ENCODE data around the gene TMEM202.
"Not testable (repeated sequence)": the region's sequence is repeated elsewhere in the genome, so short reads cannot be mapped to it uniquely, and the experiment has no call there.

The TMEM202 gene

DNA sequence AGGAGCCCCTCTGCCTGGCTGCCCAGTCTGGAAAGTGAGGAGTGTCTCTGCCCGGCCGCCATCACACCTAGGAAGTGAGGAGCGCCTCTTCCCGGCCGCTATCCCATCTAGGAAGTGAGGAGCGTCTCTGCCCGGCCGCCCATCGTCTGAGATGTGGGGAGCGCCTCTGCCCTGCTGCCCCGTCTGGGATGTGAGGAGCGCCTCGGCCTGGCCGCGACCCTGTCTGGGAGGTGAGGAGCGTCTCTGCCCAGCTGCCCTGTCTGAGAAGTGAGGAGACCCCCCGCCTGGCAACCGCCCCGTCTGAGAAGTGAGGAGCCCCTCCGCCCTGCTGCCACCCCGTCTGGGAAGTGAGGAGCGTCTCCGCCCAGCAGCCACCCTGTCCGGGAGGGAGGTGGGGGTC is 1.8 kb upstream of the TMEM202 start:
- DNase-seq; intact Hi-C loops (cut with DNase I): not testable (repeated sequence)

DNA sequence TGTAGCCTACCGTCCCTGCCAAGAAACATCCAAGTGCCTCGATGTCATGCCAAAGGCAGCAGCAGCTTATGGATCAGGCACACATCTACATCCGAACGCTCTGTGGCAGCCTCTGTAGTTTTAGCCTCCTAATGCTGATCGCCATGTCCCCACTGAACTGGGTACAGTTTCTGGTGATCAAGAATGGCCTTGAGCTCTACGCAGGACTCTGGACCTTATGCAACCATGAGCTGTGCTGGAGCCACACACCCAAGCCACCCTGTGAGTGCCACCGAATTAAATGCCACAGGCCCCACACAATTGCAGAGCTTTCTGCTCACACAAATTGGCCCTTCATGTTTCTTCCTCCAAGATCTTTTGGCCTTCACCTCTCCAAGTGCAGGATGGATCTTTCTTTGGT is 543 bp downstream of the TMEM202 start:
- intact Hi-C loops (cut with DNase I), result no loop called here
- DNase-seq, result no peak

GRCh38 chr15:72402726-72403125 is 4.6 kb downstream of the TMEM202 start:
- intact Hi-C loops (cut with DNase I), result no loop called here
- no peak for DNase-seq

DNA sequence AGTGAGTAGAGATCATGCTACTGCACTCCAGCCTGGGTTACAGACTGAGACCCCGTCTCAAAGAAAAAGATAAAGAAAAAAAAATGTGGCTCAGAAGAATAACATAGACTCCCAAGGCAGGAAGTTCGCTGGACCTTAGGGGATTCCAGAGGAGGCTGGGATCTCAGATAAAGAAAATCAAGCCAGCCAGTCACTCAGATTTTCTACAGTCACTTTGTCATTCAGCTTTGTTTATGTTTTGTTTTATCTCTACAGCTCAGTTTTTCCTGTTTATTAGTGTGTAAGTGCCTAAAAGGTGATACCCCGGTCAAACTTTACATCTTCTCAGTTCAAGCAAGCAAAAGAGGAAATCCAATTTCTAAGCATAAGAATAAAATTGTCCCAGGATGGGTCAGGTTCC is 6.3 kb downstream of the TMEM202 start:
- intact Hi-C loops (cut with DNase I), result no loop called here
- DNase-seq, result no peak

GRCh38 chr15:72404841-72405240 is 6.7 kb downstream of the TMEM202 start:
- no peak for DNase-seq
- intact Hi-C loops (cut with DNase I), result no loop called here

GRCh38 chr15:72406936-72407335 is 8.8 kb downstream of the TMEM202 start:
- no peak for DNase-seq
- intact Hi-C loops (cut with DNase I), result no loop called here

- intact Hi-C loops (cut with DNase I), result no loop called here
- DNase-seq, result no peak
Measured at GRCh38 chr15:72411111-72411510, 13.0 kb downstream of the TMEM202 start.

DNA sequence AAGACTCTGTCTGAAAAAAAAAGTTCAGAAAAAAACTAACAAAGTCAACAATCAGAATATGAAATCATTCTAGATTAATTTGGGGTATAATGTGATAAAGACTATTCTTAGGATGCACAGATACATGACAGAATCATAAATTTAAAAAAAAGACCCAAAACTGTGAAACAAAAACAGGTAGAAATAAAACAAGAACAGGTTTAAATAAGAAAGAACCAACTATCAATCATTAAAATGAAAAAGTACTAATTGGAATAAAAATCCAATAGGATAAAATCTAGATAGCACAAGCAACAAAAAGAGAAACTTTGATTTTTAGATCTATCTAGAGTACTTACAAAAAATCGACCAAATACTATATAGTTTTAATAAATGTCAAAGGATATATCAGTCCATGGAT is 13.4 kb downstream of the TMEM202 start:
- no peak for DNase-seq
- intact Hi-C loops (cut with DNase I), result no loop called here

DNA sequence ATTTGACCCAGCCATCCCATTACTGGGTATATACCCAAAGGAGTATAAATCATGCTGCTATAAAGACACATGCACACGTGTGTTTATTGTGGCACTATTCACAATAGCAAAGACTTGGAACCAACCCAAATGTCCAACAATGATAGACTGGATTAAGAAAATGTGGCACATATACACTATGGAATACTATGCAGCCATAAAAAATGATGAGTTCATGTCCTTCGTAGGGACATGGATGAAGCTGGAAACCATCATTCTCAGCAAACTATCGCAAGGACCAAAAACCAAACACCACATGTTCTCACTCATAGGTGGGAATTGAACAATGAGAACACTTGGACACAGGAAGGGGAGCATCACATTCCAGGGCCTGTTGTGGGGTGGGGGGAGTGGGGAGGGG is 15.2 kb downstream of the TMEM202 start:
- intact Hi-C loops (cut with DNase I); DNase-seq: not testable (repeated sequence)

DNA sequence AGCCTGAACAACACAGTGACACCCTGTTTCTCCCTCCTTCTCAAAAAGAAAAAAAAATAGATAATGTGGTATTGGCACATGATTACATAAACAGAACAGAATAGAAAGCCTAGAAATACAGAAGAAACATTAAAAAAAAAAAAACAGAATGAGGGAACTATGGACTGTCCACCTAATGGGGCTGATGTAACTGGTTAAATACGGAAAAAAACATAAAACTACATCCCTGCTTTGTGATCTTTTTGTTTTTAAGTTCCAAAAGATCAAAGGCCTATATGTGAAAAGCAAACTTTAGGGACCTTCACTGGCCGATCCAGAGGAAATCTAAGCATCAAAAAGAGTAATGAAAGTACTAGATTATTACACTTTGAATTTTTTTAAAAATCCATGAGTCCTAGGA is 17.2 kb downstream of the TMEM202 start:
- intact Hi-C loops (cut with DNase I), result no loop called here

DNA sequence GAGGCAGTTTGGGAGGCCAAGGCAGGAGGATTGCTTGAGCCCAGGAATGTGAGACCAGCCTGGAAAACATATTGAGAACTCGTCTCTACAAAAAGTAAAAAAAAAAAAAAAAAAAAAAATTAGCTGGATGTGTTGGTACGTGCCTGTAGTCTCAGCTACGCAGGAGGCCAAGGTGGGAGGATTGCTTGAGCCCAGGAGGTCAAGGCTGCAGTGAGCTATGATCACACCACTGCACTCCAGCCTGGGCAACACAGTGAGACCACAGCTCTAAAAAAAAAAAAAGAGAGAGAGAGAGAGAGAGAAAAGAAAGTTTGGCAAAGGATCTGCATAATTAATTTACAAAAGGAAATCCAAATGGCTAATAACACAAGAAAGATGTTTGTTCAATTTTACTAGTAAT is 21.7 kb downstream of the TMEM202 start:
- intact Hi-C loops (cut with DNase I); DNase-seq: not testable (repeated sequence)

More for the DNA sequence above, 17.2 kb downstream of the TMEM202 start:
- DNase-seq, result no peak

DNA sequence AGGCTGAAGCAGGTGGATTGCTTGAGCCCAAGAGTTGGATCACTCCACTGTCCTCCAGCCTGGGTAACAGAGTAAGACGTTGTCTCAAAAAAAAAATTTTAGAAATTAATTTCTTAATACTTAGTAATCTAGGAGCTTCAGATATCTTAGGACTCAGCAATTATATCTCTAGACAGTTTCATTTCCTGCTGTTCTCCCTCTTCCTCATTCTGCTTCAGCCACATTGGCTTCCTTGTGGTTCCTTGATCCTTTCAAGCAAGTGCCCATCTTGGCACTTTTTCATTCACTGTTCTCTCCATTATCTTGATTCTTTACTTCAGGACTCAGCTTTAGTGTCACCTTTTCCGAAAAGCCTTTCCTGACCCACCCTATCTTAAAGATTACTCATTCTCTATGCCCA is 22.5 kb downstream of the TMEM202 start:
- intact Hi-C loops (cut with DNase I), result no loop called here
- DNase-seq, result no peak

- DNase-seq, result no peak
- intact Hi-C loops (cut with DNase I), result no loop called here
Measured at GRCh38 chr15:72421484-72421883, 23.4 kb downstream of the TMEM202 start.

DNA sequence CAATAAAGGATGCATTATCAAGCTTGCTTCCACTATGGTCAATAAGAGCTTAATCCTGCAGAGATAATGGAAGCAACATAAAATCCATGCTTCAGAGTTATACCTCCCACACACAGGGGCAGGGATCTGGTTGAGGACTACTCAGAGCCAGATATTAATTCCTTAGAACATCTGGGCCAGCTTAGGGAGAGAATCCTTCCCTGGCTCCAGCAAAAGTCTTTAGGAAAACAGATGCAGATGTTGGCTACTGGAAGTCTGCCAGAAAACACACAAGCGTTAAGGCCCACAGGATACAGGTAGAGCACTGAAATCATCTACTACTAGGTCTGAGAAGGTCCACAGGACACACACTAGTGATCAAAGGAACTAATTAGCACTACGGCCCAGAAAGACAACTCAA is 25.2 kb downstream of the TMEM202 start:
- intact Hi-C loops (cut with DNase I), result no loop called here

DNA sequence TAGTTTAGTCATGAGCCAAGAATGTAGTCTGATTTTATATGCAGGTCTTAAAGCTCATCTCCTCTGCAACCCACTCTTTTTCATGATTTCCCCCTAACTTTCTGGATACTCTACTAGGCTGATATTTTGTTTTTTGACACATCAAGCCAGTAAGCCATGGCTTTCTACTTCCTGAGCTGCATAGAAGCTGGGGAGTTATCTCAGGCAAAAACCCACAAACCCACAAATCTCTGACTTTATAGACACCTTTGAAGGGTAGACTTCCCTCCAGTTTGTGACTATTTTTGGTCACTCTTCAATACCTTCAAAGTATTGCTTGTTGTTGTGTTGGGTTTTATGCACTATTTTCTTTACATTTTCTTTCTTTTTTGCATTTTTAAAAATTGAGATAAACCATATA is 28.6 kb downstream of the TMEM202 start:
- intact Hi-C loops (cut with DNase I), result no loop called here
- no peak for DNase-seq

More for the DNA sequence above, 25.2 kb downstream of the TMEM202 start:
- DNase-seq, result no peak

GRCh38 chr15:72437650-72438316 is 39.7 kb downstream of the TMEM202 start:
- intact Hi-C loops (cut with DNase I), result no loop called here
- no peak for DNase-seq

DNA sequence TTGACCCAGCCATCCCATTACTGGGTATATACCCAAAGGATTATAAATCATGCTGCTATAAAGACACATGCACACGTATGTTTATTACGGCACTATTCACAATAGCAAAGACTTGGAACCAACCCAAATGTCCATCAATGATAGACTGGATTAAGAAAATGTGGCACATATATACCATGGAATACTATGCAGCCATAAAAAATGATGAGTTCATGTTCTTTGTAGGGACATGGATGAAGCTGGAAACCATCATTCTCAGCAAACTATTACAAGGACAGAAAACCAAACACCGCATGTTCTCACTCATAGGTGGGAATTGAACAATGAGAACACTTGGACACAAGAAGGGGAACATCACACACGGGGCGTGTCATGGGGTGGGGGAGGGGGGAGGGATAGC is 44.7 kb downstream of the TMEM202 start:
- DNase-seq; intact Hi-C loops (cut with DNase I): not testable (repeated sequence)

DNA sequence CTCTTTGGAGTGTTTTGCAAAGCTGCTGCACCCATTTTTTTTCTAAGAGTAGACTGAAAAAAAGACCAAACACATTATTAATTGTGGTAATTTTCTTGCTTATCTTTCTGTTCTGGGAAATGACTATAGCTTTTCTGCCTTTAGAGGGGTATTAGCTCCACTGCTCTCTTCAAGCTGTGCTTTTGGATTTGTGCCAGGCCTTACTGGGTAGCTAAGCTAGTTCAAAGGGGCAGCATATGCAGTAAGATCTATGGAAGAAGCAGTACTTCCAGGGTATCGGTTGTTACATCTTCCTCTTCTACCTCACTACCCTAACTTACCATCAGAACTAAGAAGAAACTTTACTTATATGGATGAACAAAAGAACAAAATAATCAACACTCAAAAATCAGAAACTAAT is 47.3 kb downstream of the TMEM202 start:
- no peak for DNase-seq
- intact Hi-C loops (cut with DNase I), result no loop called here

GRCh38 chr15:72450805-72451204 is 52.7 kb downstream of the TMEM202 start:
- no peak for DNase-seq
- intact Hi-C loops (cut with DNase I), result no loop called here

DNA sequence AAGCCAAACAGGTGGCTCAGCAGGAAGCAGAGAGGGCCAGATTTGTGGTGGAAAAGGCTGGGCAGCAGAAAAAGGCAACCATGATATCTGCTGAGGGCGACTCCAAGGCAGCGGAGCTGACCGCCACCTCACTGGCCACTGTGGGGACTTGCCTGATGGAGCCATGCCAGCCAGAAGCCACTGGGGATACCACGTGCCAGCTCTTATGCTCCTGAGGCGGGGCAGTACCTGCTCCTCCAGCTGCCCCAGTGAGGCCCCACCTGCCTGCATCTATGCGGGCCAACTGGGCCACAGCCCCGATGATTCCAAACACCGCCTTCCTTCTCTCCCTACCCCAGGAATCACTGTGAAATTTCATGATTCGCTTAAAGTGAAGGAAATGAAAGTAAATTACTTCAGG is 53.1 kb downstream of the TMEM202 start:
- peak in 1 of 10 donors; percentile 62 for DNase-seq
- intact Hi-C loops (cut with DNase I), result no loop called here

DNA sequence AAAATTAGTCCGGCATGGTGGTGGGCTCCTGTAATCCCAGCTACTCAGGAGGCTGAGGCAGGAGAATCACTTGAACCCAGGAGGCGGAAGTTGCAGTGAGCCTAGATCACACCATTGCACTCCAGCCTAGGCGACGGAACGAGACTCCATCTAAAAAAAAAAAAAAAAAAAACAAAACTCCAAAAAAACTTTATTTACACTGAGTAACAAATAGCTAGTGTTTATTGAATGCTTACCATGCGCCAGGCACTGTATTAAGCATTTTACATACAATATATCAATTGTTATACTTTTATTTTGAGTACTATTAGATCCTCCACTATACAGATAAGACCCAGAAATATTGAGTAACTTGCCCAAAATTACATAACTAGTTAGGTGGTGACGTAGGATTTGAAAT is 58.6 kb downstream of the TMEM202 start:
- DNase-seq, result no peak
- intact Hi-C loops (cut with DNase I), result no loop called here
